A673 (cell line): ENCODE measurements around the gene DDX51.

Experiments
- CTCF ChIP-seq: fragments of 300-800, 200-600 bp; sonication (generic); conservative IDR thresholded peaks from 2 replicates; pipeline ENCODE4 v1.5.1; 2017; ENCODE audit warnings: low read depth, mild to moderate bottlenecking, antibody characterized with exemption, low read length, moderate library complexity, mixed read lengths
- EZH2 ChIP-seq: fragments of 200-600 bp; sonication (generic); IDR thresholded peaks from 2 replicates; pipeline ENCODE4 v1.6.1; 2017; ENCODE audit warnings: borderline replicate concordance, low read depth, mild to moderate bottlenecking, mixed read lengths, antibody characterized with exemption, low read length; ENCODE audit not compliant: poor library complexity, severe bottlenecking

GRCh38 chr12:132123970-132124765 lies 20.0 kb downstream of the DDX51 start:
- TF ChIP-seq CTCF = no peak
- no peak for TF ChIP-seq EZH2
